Mesenteric fat pad (tissue), 1 donor: ENCODE results near the gene RIC3. TPM values are rescaled to one million over a fixed set of nuclear protein-coding genes. Genes with fewer than 3 reads are reported as not detected.

Experiments
- DNase-seq: peaks from one replicate; pipeline ENCODE4 v3.0.0-alpha.2; 2020; ENCODE audit warnings: low spot score
- total RNA-seq: library from RNA; stranded (reverse); fragmentation: NEBNext Ultra II Directional; extraction: Animal tissue kit (Norgen Biotek cat#: 25700); gene quantifications from one replicate; pipeline ENCODE4 v1.2.1, GENCODE V29; 2021
- donor health status: DM: yes; HTN: yes; CAD: no.

Gene RIC3
- total RNA-seq, 1 donor from 2014 or later: 2.3 TPM

- no peak for DNase-seq
Measured at GRCh38 chr11:8105666-8106065, 63.2 kb downstream of the RIC3 start.

DNA sequence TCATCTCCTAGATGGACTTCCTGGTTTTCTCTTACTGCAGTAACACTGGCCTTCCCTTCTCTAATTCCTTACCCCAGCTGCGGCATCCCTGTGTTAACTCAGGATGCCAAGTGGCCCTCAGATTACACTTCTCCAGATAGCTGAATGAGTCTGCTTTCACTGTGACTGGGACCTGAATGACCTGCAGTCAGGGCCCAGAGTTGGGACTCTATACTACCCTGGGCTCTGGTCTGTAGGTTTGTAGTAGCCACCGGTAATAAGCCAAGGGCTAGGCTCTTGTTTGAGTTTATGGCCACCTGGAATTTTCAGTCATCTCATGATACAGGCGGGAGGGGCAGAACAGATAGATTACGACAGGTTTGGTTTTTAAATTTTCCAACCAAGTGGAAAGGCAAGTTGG is 63.7 kb downstream of the RIC3 start:
- no peak for DNase-seq

DNA sequence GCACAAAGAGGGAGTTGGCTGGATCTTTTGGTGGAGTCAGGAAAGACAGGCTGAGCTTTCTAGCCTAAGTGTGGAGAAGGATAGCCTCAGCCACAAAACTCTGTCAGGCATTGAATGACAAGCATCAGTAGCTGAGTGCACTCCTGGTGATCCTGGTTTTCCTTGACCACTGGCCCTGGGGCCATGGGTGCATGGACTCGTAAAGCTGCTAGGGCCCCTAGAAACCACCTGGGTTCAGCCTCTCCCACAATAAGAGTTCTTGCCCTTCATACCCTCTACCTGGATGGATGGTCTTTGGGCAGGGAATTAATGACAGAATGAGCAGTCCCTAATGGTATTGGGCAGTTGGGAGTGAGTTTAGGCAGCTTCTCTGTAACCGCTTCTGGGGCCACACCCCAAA is 64.9 kb downstream of the RIC3 start:
- no peak for DNase-seq

DNA sequence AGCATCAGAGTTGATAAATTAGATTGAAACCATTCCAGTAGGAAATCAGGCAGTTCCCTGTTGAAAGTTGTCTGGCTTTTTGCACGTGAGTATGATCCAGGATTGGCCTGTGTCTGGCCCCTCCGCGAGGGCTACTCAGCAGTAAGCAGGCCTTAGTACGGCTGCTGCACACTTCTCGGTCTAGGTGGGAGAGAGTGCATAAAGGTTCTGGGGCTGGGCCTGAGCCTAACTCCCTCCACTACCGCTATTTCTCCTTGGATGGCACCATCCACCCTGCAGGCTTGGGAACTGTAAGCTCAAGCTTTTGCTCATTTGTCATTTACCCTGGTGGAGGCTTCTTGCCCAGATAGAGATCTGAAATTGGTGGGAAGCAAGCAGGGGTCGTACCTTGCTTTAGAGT is 65.9 kb downstream of the RIC3 start:
- no peak for DNase-seq

GRCh38 chr11:8102296-8102915 is 66.4 kb downstream of the RIC3 start:
- DNase-seq: peak; percentile 55

DNA sequence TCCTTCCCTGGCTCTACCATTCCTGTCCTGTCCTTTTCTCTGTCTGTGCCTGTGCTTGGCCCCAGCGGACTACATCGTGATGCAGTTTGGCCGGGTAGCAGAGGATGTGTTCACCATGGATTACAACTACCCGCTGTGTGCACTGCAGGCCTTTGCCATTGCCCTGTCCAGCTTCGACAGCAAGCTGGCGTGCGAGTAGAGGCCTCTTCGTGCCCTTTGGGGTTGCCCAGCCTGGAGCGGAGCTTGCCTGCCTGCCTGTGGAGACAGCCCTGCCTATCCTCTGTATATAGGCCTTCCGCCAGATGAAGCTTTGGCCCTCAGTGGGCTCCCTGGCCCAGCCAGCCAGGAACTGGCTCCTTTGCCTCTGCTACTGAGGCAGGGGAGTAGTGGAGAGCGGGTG is 67.4 kb downstream of the RIC3 start:
- DNase-seq: peak; percentile 69

- no peak for DNase-seq
Measured at GRCh38 chr11:8100605-8101004, 68.2 kb downstream of the RIC3 start.

DNA sequence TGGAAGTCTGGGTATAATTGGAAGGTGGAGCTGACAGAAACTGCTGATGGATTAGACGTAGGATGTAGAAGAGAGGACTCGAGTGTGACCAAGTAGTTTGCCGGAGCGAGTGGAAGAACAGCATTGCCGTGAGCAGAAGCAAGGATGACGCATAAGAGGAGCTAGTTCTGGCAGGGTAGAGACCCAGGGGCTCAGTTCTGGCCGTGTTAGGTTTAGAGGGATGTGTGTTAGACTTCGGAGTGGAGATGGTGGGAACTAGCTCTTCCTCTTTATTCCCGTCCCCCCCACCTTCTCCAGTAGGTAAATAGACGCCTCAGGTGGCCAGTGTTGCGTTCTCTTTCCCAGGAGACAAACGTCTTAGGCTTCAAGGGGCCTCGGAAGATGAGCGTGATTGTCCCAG is 68.7 kb downstream of the RIC3 start:
- peak; percentile 62 for DNase-seq

DNA sequence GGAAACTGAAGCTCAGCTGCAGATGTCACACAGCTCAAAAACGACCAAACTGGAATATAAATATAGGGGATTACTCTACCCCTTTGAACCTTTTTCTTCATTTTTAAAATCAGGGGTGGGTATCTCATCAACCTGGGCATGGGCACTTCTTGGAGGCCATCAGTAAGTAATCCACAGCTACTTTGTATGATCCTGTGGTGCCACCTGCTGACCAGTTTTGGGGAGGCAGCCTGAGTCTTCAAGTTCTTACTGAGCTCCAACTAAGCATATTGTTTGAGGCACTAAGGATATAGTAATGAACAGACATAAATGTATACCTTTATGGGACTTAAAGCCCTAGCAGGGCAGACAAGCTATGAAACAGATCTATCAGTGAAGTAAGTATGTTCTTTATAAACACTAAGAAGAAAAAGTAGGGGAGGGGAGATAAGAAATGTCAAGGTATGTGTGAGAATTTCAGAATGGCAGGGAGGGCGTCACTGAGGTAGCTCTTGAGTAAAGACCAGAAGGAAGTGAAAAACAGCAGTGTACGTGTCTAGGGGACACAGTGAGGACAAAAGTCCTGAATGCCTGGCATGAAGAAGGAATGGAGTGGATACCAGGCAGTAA is 69.4 kb downstream of the RIC3 start:
- DNase-seq: peak; percentile 81

GRCh38 chr11:8098879-8099278 is 69.9 kb downstream of the RIC3 start:
- peak; percentile 26 for DNase-seq

DNA sequence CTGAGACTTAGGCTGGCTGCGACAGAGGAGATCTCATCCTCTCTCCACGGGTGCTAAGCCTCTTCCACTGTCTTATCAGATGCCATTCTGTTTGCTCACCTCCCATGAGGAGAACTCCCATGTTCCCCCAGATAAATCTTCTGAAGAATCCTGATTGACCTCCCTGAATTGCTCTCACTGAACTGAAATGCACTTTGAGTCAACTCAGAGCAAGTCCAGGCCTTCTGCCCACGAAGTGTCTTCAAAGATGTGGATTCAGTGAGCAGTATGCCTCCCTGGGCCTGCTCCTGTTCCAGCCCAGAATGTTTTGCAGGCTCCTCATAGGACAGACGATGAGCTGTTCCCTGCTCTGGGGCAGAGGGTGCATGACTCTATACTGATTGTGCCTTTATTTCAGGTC is 70.5 kb downstream of the RIC3 start:
- DNase-seq: peak; percentile 16

DNA sequence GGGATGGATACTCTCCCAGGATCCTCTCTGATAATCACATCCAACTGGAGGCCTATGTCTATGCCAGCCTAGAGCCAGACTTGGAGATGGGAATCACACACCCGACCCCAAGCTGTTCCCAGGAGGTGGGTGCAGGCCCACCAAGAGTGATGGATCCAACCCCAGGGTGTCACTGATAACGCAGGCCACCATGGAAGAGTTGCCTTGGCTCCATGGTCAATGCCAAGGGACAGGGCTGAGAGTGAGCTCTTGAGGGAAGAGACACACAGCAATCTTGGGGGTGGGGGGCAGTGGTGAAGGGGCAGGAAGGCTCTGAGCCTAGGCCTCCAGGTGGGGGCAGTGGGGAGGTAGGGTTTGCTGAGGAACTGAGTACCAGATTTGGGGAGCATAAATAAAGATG is 70.9 kb downstream of the RIC3 start:
- peak; percentile 69 for DNase-seq

DNA sequence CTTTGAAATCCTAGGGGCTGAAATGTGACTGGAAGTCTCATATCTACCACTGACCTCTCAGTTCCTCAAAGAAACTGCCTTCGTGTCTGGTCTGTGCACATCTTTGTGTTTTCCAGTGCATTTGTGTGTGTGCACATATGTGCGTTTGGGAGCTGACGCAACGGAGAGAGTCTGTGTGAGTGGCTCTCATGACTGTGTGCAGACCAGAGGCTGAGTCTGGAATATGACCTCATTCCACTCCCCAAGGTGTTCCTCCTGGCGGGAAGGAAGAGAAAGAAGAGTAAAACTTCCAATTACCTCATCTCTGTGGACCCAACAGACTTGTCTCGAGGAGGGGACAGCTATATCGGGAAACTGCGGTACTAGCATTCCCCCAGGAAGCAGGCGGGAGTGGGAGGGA is 71.4 kb downstream of the RIC3 start:
- DNase-seq: peak; percentile 53

- peak; percentile 87 for DNase-seq
Measured at GRCh38 chr11:8097062-8097461, 71.8 kb downstream of the RIC3 start.

DNA sequence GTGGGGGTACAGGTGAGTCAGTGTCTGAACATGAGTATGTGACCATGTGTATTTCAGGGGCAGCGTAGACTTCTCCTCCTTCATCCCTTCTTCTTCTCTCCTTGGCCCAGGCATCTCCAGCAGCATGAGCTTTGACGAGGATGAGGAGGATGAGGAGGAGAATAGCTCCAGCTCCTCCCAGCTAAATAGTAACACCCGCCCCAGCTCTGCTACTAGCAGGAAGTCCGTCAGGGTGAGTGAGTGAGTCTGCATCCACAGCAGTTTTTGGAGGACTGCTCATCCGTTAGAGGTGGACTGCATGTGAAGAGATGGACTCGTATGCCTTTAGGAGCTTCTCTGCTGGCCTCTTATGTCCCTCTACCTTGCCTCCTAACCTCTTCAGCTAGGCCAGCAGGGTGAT is 72.2 kb downstream of the RIC3 start:
- peak; percentile 35 for DNase-seq

GRCh38 chr11:8095806-8096522 is 72.9 kb downstream of the RIC3 start:
- DNase-seq: peak; percentile 35

DNA sequence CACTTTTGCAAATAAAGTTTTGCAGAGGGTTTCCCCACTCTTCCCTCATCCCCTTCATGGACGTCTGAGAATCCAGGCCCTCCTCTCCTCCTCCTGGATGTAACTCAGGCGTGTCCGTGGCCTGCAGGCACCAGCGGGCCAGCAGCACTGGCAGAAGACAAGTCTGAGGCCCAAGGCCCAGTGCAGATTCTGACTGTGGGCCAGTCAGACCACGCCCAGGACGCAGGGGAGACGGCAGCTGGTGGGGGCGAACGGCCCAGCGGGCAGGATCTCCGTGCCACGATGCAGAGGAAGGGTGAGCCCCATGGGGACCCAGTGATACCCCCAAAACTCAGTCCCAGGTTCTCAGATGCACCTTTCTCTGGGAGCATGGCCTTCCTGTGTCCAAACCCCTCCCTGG is 73.5 kb downstream of the RIC3 start:
- DNase-seq: peak; percentile 73

GRCh38 chr11:8094656-8095055 is 74.2 kb downstream of the RIC3 start:
- peak; percentile 49 for DNase-seq

DNA sequence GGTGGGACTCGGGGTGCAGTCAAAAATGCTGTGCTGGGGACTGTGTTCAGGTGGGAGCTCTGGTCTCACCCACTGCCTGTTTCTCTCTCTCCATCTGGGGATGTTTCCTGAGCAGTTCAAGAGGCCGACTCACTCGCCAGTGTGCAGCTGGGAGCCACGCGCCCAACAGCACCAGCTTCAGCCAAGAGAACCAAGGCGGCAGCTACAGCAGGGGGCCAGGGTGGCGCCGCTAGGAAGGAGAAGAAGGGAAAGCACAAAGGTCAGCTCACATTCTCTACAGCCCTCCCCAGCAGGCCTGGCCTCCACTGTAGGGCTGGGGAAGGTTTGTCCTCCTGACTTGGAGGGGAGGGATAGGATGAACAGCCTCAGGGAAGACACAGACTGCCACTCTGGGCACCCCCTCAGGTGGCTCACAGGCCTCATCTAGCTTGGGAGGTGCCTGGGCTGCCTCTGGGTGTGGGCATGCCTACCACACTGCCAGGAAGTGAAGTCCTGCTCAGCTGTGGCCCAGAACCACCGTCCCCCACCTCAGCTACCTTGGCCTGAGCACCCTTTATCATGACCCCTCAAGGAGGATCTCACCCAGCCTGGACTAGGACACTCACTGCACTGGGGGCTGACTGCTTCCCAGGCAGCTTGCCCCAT is 74.8 kb downstream of the RIC3 start:
- peak; percentile 74 for DNase-seq

DNA sequence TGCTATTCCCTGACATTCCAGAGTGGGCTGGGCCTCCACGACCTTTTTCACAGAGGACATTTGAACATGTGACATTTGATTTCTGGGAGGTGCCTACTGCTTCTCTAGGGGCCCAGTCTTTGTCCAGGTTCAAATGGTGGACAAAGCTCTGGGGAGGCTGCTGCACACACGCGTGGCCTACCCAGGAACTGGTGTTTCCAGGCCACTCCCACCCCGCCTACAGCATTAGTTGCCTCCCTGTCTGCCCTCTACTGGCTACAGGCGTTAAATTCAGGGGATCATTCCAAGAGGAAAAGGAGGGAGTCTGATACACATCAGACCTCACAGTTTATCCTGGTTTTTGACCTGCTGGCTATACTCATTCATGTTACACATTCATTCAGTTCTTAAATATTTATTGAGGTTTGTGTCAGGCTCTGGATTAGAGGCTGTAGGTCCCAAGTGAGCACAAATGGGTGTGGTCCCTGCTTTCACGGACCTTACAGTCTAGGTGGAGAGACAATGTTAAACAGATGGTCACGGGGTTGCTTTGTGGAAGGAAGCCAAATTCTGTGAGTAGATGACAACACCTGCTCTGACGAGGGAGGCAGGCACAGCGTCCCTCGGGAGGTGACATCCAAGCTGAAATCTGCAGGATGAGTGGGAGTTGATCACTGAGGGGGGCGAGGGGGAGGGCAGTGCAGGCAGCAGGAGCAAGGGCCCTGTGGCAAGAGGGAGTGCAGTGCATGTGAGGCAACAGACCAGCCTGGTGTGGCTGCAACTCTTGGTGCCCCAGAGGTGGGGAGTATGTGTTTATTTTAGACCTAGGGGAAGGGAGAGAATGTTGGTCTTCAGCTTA is 76.0 kb downstream of the RIC3 start:
- peak; percentile 55 for DNase-seq

GRCh38 chr11:8091721-8092120 is 77.1 kb downstream of the RIC3 start:
- peak; percentile 71 for DNase-seq
